ENCODE results near the gene DAPK1.

The DAPK1 gene

DNA sequence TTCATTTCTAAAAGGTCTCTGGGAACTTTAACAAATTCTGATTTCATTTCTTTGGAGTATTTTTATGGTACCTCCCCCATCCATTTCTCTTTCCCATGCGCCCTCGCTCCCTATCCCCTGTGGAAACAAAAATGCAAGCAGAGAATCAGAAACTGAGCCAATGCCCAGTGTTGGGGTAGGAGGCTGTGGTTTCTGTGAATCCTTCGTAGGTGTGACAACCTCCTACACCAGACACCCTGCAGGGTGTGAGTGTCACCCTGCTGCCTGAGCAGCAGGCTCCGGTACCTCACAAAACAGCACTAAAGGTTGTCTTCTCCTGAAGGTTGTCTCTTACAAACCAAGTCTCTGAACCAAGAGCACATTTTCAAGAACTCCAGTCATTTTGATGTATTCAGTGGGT lies 124.4 kb downstream of the DAPK1 start:
- no peak overlapping the region for H3K27ac ChIP-seq
- no peak overlapping the region for H3K4me2 ChIP-seq
- no peak overlapping the region for H2AFZ ChIP-seq (ENCODE audit: low read depth)
- TF ChIP-seq, protein P1, sequence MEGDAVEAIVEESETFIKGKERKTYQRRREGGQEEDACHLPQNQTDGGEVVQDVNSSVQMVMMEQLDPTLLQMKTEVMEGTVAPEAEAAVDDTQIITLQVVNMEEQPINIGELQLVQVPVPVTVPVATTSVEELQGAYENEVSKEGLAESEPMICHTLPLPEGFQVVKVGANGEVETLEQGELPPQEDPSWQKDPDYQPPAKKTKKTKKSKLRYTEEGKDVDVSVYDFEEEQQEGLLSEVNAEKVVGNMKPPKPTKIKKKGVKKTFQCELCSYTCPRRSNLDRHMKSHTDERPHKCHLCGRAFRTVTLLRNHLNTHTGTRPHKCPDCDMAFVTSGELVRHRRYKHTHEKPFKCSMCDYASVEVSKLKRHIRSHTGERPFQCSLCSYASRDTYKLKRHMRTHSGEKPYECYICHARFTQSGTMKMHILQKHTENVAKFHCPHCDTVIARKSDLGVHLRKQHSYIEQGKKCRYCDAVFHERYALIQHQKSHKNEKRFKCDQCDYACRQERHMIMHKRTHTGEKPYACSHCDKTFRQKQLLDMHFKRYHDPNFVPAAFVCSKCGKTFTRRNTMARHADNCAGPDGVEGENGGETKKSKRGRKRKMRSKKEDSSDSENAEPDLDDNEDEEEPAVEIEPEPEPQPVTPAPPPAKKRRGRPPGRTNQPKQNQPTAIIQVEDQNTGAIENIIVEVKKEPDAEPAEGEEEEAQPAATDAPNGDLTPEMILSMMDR (conservative IDR thresholded peaks at IDR 0.05; ENCODE audit: low read depth, low read length) = no peak
- no peaks in the 10 kb centered on the region for H4K20me1 ChIP-seq (ENCODE audit: insufficient read depth)
- no peak overlapping the region for H3K9ac ChIP-seq
- no peaks in the 10 kb centered on the region for H3K36me3 ChIP-seq (ENCODE audit: insufficient read depth)
- no peaks in the 10 kb centered on the region for H3K79me2 ChIP-seq (ENCODE audit: insufficient read depth, low read depth)
- no peaks in the 10 kb centered on the region for H3K27me3 ChIP-seq (ENCODE audit: insufficient read depth, low read depth)
- no peak overlapping the region for H3K4me3 ChIP-seq (IDR thresholded peaks at IDR 0.05; ENCODE audit: insufficient read depth, low read depth, low read length)
- no peaks in the 10 kb centered on the region for H3K4me1 ChIP-seq (ENCODE audit: low read depth, poor library complexity, severe bottlenecking)

DNA sequence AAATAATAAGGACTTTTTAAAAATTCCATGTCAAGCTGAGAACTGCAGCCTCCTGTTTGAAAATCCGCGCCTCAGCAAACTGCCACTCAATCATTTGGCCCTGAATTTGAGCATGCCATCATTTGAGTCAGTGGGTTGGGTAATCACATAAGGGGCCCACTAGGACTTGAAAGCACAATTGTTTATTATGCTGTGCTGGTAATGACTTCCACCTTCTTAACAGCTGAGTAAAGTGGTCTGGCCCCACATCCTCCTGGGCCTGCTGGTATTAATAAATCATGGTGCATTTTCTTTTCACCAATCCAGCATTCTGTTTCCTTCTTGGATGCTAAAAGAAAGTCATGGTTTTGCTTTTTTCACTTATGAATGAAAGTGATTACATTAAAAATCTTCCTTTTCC lies 125.3 kb downstream of the DAPK1 start:
- H3K79me2 ChIP-seq (ENCODE audit: insufficient read depth, low read depth) = no peaks in the 10 kb centered on the region
- no peak overlapping the region for H3K4me2 ChIP-seq
- no peak overlapping the region for H3K4me3 ChIP-seq (IDR thresholded peaks at IDR 0.05; ENCODE audit: insufficient read depth, low read depth, low read length)
- no peak overlapping the region for H3K9ac ChIP-seq
- H4K20me1 ChIP-seq (ENCODE audit: insufficient read depth) = no peaks in the 10 kb centered on the region
- no peaks in the 10 kb centered on the region for H3K4me1 ChIP-seq (ENCODE audit: low read depth, poor library complexity, severe bottlenecking)
- no peak overlapping the region for H3K27ac ChIP-seq
- H3K27me3 ChIP-seq (ENCODE audit: insufficient read depth, low read depth) = no peaks in the 10 kb centered on the region
- H2AFZ ChIP-seq (ENCODE audit: low read depth) = no peak overlapping the region
- TF ChIP-seq, protein P1 (conservative IDR thresholded peaks at IDR 0.05; ENCODE audit: low read depth, low read length) = no peak
- H3K36me3 ChIP-seq (ENCODE audit: insufficient read depth) = no peaks in the 10 kb centered on the region

DNA sequence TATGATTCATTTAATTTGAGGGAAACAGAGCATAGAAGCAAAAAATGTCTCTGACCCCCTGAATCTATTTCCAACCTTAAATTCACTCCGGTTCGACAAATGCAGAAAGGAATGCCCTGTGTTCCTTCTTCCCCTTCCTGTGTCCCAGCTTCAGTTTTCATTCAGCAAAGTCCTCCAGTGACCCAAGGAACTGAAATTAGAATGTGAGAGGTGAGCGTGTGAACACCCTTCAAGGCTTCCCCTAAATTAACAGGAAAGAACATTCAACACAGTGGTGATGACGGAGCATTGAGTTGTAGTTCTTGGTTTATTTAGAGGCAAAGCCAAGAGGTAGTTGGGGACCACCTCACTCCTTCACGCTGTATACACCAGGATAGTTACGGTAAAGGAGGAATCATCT lies 130.7 kb downstream of the DAPK1 start:
- no peaks in the 10 kb centered on the region for H3K79me2 ChIP-seq (ENCODE audit: insufficient read depth, low read depth)

DNA sequence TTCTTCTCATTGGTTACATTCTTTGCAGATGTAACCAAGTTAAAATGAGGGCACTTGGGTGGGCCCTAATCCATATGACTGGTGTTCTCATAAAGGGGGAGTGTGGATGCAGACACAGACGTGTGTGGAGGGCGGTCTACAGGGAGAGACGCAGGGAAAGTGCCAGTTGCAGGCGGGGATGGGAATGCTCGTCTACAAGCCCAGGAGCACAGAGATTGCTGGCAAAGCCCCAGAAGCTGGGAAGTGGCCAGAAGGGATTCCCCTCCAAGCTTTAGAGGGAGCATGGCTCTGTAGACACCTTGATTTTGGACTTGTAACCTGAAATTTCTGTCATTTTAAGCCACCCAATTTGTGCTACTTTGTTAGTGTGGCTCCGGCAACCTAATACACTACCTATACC lies 131.4 kb downstream of the DAPK1 start:
- no peak overlapping the region for H3K4me2 ChIP-seq
- no peak overlapping the region for H3K4me3 ChIP-seq (IDR thresholded peaks at IDR 0.05; ENCODE audit: insufficient read depth, low read depth, low read length)
- no peaks in the 10 kb centered on the region for H3K36me3 ChIP-seq (ENCODE audit: insufficient read depth)
- H4K20me1 ChIP-seq (ENCODE audit: insufficient read depth) = no peaks in the 10 kb centered on the region
- H2AFZ ChIP-seq (ENCODE audit: low read depth) = no peak overlapping the region
- H3K27ac ChIP-seq = no peak overlapping the region
- H3K79me2 ChIP-seq (ENCODE audit: insufficient read depth, low read depth) = no peaks in the 10 kb centered on the region
- H3K9ac ChIP-seq = no peak overlapping the region
- H3K4me1 ChIP-seq (ENCODE audit: low read depth, poor library complexity, severe bottlenecking) = no peaks in the 10 kb centered on the region
- TF ChIP-seq, protein P1 (conservative IDR thresholded peaks at IDR 0.05; ENCODE audit: low read depth, low read length) = no peak
- H3K27me3 ChIP-seq (ENCODE audit: insufficient read depth, low read depth) = no peaks in the 10 kb centered on the region

More for the DNA sequence above, 130.7 kb downstream of the DAPK1 start:
- Histone ChIP-seq H3K9ac (no peak overlapping the region), H3K27me3 (ENCODE audit: insufficient read depth, low read depth) (no peaks in the 10 kb centered on the region), H3K27ac (no peak overlapping the region), H3K4me2 (no peak overlapping the region), H2AFZ (ENCODE audit: low read depth) (no peak overlapping the region), H3K4me3 (IDR thresholded peaks at IDR 0.05; ENCODE audit: insufficient read depth, low read depth, low read length) (no peak overlapping the region), H3K4me1 (ENCODE audit: low read depth, poor library complexity, severe bottlenecking) (no peaks in the 10 kb centered on the region), H3K36me3 (ENCODE audit: insufficient read depth) (no peaks in the 10 kb centered on the region), H4K20me1 (ENCODE audit: insufficient read depth) (no peaks in the 10 kb centered on the region)
- TF ChIP-seq, protein P1 (conservative IDR thresholded peaks at IDR 0.05; ENCODE audit: low read depth, low read length) = no peak
